A673 (cell line): ENCODE measurements around the gene SOBP.

Experiments used
- CTCF ChIP-seq: fragments of 300-800, 200-600 bp; sonication (generic); conservative IDR thresholded peaks from 2 replicates; pipeline ENCODE4 v1.5.1; 2017; ENCODE audit warnings: low read depth, mild to moderate bottlenecking, antibody characterized with exemption, low read length, moderate library complexity, mixed read lengths
- EZH2 ChIP-seq: fragments of 200-600 bp; sonication (generic); IDR thresholded peaks from 2 replicates; pipeline ENCODE4 v1.6.1; 2017; ENCODE audit warnings: borderline replicate concordance, low read depth, mild to moderate bottlenecking, mixed read lengths, antibody characterized with exemption, low read length; ENCODE audit not compliant: poor library complexity, severe bottlenecking

DNA sequence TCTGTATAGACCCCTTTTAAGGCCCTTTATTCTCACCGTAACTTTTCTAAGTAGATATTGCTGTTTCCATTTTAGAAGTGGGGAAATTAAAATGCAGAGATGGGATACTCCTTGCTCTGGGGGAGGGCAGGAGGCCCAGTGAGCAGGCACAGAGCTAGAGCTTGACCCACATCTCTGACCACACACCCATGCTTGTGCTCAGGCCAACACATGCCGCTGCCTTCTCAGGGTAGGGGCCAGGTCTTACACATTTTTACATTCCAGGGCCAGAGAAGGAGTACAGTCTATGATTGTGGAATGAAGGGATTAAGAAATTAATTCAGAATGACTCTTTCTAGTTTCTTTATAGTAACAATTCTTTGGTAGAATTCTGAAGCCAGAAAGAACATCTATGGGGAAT is 104.8 kb downstream of the SOBP start:
- TF ChIP-seq CTCF (no peak), EZH2 (no peak)
